Aorta (tissue), 5 donors: ENCODE data around the gene STAG3. TPM values are rescaled to one million over a fixed set of nuclear protein-coding genes. Genes with fewer than 3 reads are reported as not detected.
"Not testable (repeated sequence)": the region's sequence is repeated elsewhere in the genome, so short reads cannot be mapped to it uniquely, and the experiment has no call there.

Experiments
- ATAC-seq: fragments of 200-7000 bp; cut with Tn5 transposase; one replicate; pipeline ENCODE4 v1.9.1; 2022; ENCODE audit warnings: moderate library complexity; ENCODE audit not compliant: low FRiP score
- DNase-seq, 2 donors: peaks; one replicate each; pipeline ENCODE4 v3.0.0-alpha.2; 2020
- H3K27ac ChIP-seq, 2 donors: one replicate each; pipeline ENCODE4 v1.5.1; 2013; ENCODE audit warnings: low read length in 2 of 2, mild to moderate bottlenecking in 2 of 2, moderate library complexity in 2 of 2, control low read depth in 1 of 2, inconsistent platforms in 1 of 2, low read depth in 1 of 2
- H3K27me3 ChIP-seq, 2 donors: one replicate each; pipeline ENCODE4 v1.6.1; 2013; ENCODE audit warnings: control low read depth in 1 of 2, low read length in 1 of 2, mild to moderate bottlenecking in 1 of 2, moderate library complexity in 1 of 2; ENCODE audit not compliant: insufficient read depth in 2 of 2, control insufficient read depth in 1 of 2
- H3K36me3 ChIP-seq, 2 donors: one replicate each; pipeline ENCODE4 v1.6.1; 2013; ENCODE audit warnings: control low read depth in 1 of 2, low read length in 1 of 2, mild to moderate bottlenecking in 1 of 2; ENCODE audit not compliant: insufficient read depth in 2 of 2, control insufficient read depth in 1 of 2
- H3K4me1 ChIP-seq, 2 donors: one replicate each; pipeline ENCODE4 v1.6.1; 2013; ENCODE audit warnings: low read length in 2 of 2, control low read depth in 1 of 2, mild to moderate bottlenecking in 1 of 2, moderate library complexity in 1 of 2; ENCODE audit not compliant: insufficient read depth in 2 of 2, control insufficient read depth in 1 of 2
- H3K4me3 ChIP-seq, 2 donors: one replicate each; pipeline ENCODE4 v1.5.1; 2013; ENCODE audit warnings: low read length in 2 of 2, control low read depth in 1 of 2, mild to moderate bottlenecking in 1 of 2
- H3K9me3 ChIP-seq: one replicate; pipeline ENCODE4 v1.6.1; 2013; ENCODE audit warnings: mild to moderate bottlenecking, low read length; ENCODE audit not compliant: control insufficient read depth
- WGBS, 2 donors: extraction: QIAGEN DNeasy Blood & Tissue Kit; methylation state at CpG; one replicate each; pipeline ENCODE4 v1.1.7; 2013; 5-methylcytosine and 5-hydroxymethylcytosine counted together
- intact Hi-C, 2 donors: fragments of 100-400 bp; cut with DNase I; formaldehyde crosslinking; loops; one replicate each; pipeline versions ENCODE4 v1.14.2 to v1.15.0; 2022
- polyA plus RNA-seq, 2 donors: library from polyadenylated mRNA; stranded (reverse); fragments of 200-250 nt; gene quantifications; one replicate each; pipeline ENCODE4 v1.2.3, GENCODE V29; 2013
- total RNA-seq, 2 donors: library from RNA; stranded (reverse); fragmentation: NEBNext Ultra II Directional; extraction: Animal tissue kit (Norgen Biotek cat#: 25700); gene quantifications; one replicate each; pipeline ENCODE4 v1.2.1, GENCODE V29; 2021
- donor health status: healthy with polysubstance abuse.
- donor health status: Bipolar disorder and iron deficiency.
- donor health status: DM: no; HTN: no; CAD: no.
- donor health status: DM: no; HTN: no; CAD: no.
- donor health status: DM: yes; HTN: yes; CAD: no.

Gene STAG3
- total and polyA plus RNA-seq, 4 donors: 0.13 to 1.7 (median 1.2) TPM

DNA sequence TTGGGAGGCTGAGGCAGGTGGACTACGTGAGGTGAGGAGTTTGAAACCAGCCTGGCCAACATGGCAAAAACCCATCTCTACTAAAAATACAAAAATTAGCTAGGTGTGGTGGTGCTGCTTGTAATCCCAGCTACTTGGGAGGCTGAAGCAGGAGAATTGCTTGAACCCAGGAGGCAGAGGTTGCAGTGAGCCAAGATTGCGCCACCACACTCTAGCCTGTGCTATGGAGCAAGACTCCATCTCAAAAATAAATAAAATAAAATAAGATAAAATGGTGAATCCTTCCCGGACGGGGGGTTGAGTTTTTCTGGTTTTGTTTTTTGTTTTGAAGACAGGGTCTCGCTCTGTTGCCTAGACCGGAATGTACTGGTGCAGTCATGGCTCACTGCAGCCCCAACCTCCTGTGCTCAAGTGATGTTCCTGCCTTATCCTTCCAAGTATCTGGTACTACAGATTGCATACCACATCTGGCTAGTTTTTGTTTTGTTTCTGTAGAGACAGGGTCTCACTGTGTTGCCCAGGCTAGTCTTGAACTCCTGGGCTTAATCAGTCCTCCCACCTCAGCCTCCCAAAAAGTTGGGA is 14.7 kb downstream of the STAG3 start:
- intact Hi-C loops, H3K36me3 ChIP-seq: not testable (repeated sequence)
- WGBS, 2 donors: 96 to 98% methylated on average over 6 of the region's 6 CpGs

DNA sequence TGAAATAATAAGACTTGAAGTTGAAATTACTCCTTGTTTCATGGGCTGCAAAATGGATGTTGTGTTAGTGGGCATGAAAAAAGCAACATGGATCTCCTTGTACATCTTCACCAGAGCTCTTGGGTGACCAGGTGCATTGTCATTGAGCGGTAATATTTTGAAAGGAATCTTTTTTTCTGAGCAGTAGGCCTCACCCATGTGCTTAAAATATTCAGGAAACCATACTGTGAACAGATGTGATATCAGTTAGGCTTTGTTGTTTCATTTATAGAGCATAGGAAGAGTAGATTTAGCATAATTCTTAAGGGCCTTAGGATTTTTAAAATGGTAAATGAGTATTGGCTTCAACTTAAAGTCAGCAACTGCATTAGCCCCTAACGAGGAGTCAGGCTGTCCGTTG is 15.3 kb downstream of the STAG3 start:
- ATAC-seq (no peak), DNase-seq (no peak)
- Histone ChIP-seq H3K9me3 (no peaks in the 10 kb centered on the region), H3K4me1 (no peaks in the 10 kb centered on the region), H3K4me3 (no peak overlapping the region), H3K27ac (no peak overlapping the region), H3K36me3 (no peaks in the 10 kb centered on the region), H3K27me3 (no peaks in the 10 kb centered on the region)
- 91 to 94% methylated on average over 3 of the region's 3 CpGs for WGBS, 2 donors
- intact Hi-C loops: no loop called here

More for the DNA sequence above, 14.7 kb downstream of the STAG3 start:
- not testable (repeated sequence) for DNase-seq, H3K4me1 ChIP-seq, H3K27me3 ChIP-seq, H3K4me3 ChIP-seq, H3K9me3 ChIP-seq, ATAC-seq, H3K27ac ChIP-seq

DNA sequence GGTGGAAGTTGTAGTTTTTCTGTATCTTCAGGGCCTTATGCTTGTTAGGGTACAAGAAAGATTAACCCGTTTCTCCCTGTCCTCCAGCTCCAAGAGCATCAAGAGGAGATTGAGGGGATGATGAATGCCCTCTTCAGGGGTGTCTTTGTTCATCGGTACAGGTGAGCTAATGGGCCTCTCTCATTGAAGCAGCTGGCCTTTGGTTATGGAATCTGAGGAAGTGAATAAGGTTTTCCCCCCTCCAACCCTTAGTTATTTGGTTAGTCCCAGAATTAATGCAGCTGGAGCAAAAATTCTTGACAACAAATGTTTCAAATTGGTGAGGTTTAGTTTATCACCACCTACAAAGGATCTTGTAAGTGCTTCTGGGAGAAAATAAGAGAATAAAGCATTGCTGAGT is 17.5 kb downstream of the STAG3 start:
- no peak for DNase-seq
- H3K36me3 ChIP-seq: no peaks in the 10 kb centered on the region
- ATAC-seq: no peak
- H3K4me1 ChIP-seq: no peaks in the 10 kb centered on the region
- no peaks in the 10 kb centered on the region for H3K27me3 ChIP-seq
- H3K27ac ChIP-seq: no peak overlapping the region
- intact Hi-C loops: no loop called here
- H3K4me3 ChIP-seq: no peak overlapping the region
- WGBS, 2 donors: 77 to 91% methylated on average over 2 of the region's 2 CpGs
- H3K9me3 ChIP-seq: no peaks in the 10 kb centered on the region

DNA sequence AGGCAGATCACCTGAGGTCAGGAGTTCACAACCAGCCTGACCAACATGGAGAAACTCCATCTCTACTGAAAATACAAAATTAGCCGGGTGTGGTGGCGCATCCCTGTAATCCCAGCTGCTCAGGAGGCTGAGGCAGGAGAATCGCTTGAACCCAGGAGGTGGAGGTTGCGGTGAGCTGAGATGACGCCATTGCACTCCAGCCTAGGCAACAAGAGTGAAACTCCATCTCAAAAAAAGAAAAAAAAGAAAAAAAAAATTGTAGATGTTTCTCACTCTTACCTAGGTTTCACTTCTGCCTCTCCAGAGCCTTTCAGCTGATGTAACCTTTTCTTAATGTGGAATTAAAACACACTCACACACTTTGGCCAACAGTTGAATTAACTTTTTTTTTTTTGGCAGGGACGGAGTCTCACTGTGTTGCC is 18.2 kb downstream of the STAG3 start:
- H3K27ac ChIP-seq, DNase-seq, H3K4me1 ChIP-seq, H3K9me3 ChIP-seq, H3K4me3 ChIP-seq, intact Hi-C loops, H3K27me3 ChIP-seq, ATAC-seq, H3K36me3 ChIP-seq: not testable (repeated sequence)
- 93 to 95% methylated on average over 6 of the region's 6 CpGs for WGBS, 2 donors

DNA sequence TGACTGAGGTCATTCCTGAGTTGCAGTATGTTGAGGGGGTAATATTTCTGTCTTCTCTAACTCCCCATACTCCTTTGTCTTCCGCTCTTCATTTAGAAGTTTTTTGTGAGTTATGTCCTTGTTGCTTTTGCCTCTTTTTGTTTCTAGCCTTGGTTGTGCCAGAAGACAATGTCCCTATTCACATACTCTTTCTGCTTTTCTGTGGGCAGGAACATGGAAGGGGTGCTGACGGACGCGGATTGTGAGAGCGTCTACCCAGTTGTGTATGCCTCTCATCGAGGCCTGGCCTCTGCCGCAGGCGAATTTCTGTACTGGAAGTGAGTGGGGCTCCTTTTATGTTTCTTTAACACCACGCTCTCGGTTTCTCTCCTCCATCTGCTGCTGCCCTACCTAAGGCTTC is 20.5 kb downstream of the STAG3 start:
- no peak for DNase-seq

DNA sequence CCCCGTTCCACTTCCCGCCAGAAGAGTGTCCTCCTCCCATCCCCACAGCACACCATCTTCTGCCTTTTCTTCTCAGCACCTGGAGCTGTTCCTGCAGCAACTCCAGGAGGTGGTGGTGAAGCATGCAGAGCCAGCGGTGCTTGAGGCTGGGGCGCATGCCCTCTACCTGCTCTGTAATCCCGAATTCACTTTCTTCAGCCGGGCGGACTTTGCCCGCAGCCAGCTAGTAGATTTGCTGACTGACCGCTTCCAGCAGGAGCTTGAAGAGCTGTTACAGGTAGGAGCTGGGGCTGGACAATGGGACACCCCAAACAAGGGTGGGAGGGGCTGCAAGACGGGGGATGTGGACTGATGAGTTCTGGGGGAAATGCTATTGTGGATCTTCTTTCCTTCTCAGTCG is 23.0 kb downstream of the STAG3 start:
- H3K4me3 ChIP-seq: no peak overlapping the region
- H3K4me1 ChIP-seq: no peaks in the 10 kb centered on the region
- H3K9me3 ChIP-seq: no peaks in the 10 kb centered on the region
- H3K27ac ChIP-seq: no peak overlapping the region
- H3K27me3 ChIP-seq: no peaks in the 10 kb centered on the region
- no peaks in the 10 kb centered on the region for H3K36me3 ChIP-seq
- DNase-seq (no peak), ATAC-seq (no peak)
- 84 to 88% methylated on average over 11 of the region's 11 CpGs for WGBS, 2 donors
- intact Hi-C loops: no loop called here

More for the DNA sequence above, 20.5 kb downstream of the STAG3 start:
- Histone ChIP-seq H3K27me3 (no peaks in the 10 kb centered on the region), H3K4me1 (no peaks in the 10 kb centered on the region), H3K9me3 (no peaks in the 10 kb centered on the region), H3K27ac (no peak overlapping the region), H3K36me3 (no peaks in the 10 kb centered on the region), H3K4me3 (no peak overlapping the region)
- intact Hi-C loops: no loop called here
- no peak for ATAC-seq
- WGBS, 2 donors: 89 to 91% methylated on average over 10 of the region's 10 CpGs

DNA sequence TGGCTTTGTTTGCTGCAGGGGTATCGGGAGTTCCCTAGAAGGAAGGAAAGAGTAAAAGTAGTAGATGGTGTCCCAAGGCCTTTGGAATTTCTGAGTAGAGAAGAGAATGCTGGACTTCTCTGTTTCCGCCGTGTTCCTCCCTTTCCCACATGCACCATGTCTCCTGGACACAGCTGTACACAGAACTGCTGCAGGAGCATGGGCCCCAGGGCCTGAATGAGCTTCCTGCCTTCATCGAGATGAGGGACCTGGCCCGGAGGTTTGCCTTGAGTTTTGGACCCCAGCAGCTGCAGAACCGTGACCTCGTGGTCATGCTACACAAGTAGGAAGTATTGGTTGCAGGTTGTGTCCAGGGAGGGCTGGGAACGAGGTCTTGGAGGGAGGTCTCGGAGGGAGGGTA is 26.7 kb downstream of the STAG3 start:
- no peaks in the 10 kb centered on the region for H3K36me3 ChIP-seq
- 84 to 87% methylated on average over 9 of the region's 9 CpGs for WGBS, 2 donors
- H3K4me3 ChIP-seq: no peak overlapping the region
- H3K9me3 ChIP-seq: no peaks in the 10 kb centered on the region
- DNase-seq (no peak), ATAC-seq (no peak)
- no peaks in the 10 kb centered on the region for H3K27me3 ChIP-seq
- H3K4me1 ChIP-seq: no peaks in the 10 kb centered on the region
- intact Hi-C loops: no loop called here
- no peak overlapping the region for H3K27ac ChIP-seq

DNA sequence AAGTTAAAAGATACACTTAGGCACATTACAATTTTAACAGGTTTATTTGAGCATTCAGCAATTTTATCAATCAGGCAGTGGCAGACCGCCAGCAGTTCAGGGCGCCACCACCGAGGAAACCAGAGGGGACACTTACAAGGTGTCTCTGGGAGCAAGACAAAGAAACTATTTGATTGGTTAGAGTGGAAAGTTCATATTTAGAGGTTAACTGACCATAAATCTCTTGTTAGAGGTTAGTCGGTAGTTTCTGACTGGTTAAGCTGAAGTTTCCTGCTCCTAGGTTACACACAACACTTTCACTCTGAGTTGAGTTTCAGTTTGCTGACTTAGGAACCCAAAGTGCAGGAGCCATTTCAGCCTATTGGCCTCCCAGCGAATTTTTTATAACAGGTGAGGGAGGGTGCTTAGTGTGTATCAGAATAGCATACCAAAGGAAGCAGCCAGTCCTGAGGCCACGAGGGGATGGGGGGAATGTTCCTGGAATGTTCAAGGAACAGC is 31.2 kb downstream of the STAG3 start:
- Histone ChIP-seq H3K9me3 (no peaks in the 10 kb centered on the region), H3K27ac (no peak overlapping the region), H3K4me1 (no peaks in the 10 kb centered on the region), H3K36me3 (no peaks in the 10 kb centered on the region), H3K27me3 (no peaks in the 10 kb centered on the region), H3K4me3 (no peak overlapping the region)
- 33 to 37% methylated on average over 6 of the region's 6 CpGs for WGBS, 2 donors
- ATAC-seq (no peak), DNase-seq (no peak)
- intact Hi-C loops: no loop called here

DNA sequence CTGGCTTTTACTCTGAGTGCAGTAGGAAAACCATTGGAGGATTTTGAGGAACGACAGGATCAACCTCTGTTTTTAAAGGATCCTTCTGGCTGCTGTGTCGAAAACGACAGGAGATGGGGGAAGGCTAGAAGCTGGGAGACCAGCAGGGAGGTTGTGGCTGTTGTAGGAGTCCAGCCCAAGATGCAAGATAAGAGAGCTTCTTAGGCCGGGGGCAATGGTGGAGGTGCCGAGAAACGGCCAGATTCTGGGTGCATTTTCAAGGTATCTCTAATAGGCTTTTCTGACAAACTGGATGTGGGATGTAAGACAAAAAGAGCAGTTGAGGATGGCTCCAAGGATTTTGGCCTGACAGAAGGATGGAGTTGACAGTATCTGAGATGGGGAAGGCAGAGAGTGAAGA is 31.8 kb downstream of the STAG3 start:
- Histone ChIP-seq H3K9me3 (no peaks in the 10 kb centered on the region), H3K36me3 (no peaks in the 10 kb centered on the region), H3K27ac (no peak overlapping the region), H3K27me3 (no peaks in the 10 kb centered on the region), H3K4me1 (no peaks in the 10 kb centered on the region), H3K4me3 (no peak overlapping the region)
- no peak for ATAC-seq
- 45 to 47% methylated on average over 6 of the region's 6 CpGs for WGBS, 2 donors
- intact Hi-C loops: no loop called here
- DNase-seq: no peak
